ENCODE measurements around the gene CLASP1.

The CLASP1 gene

GRCh38 chr2:121343191-121343590 is 306.1 kb downstream of the CLASP1 start:
- ChIA-PET CTCF (interaction anchor here (1.7 to 2.8 kb wide), 2 partner anchors 10 to 13 kb away, joined by 5 to 18 read pairs; no protein-coding TSS in a partner anchor), POLR2A (interaction anchor here (0.5 kb wide), 1 partner anchor 1810 kb away, joined by 4 read pairs; no protein-coding TSS in a partner anchor)
- TF ChIP-seq CTCF (IDR thresholded peaks at IDR 0.05; ENCODE audit: insufficient read depth, low read length, missing control alignments), result no peak
- DNase-seq (ENCODE audit: low read depth, low spot score), result no peak
- no peak overlapping the region for H3K4me3 ChIP-seq (ENCODE audit: low read depth, low read length)

- ChIA-PET CTCF (interaction anchor here (2.8 kb wide), 1 partner anchor 14 kb away, joined by 18 read pairs; no protein-coding TSS in a partner anchor), POLR2A (interaction anchor here (0.5 kb wide), 1 partner anchor 1810 kb away, joined by 4 read pairs; no protein-coding TSS in a partner anchor)
- H3K4me3 ChIP-seq (ENCODE audit: low read depth, low read length), result no peak overlapping the region
- no peak for TF ChIP-seq CTCF (IDR thresholded peaks at IDR 0.05; ENCODE audit: insufficient read depth, low read length, missing control alignments)
- DNase-seq (ENCODE audit: low read depth, low spot score), result no peak
Measured at GRCh38 chr2:121342751-121343150, 306.5 kb downstream of the CLASP1 start.

- no peak for TF ChIP-seq CTCF (IDR thresholded peaks at IDR 0.05; ENCODE audit: insufficient read depth, low read length, missing control alignments)
- ChIA-PET CTCF (interaction anchor here (1.5 to 2.8 kb wide), 2 partner anchors 8 to 15 kb away, joined by 3 to 18 read pairs; no protein-coding TSS in a partner anchor), POLR2A (no interaction called here)
- DNase-seq (ENCODE audit: low read depth, low spot score), result no peak
- H3K4me3 ChIP-seq (ENCODE audit: low read depth, low read length), result no peak overlapping the region
Measured at GRCh38 chr2:121340926-121341325, 308.3 kb downstream of the CLASP1 start.

- no peak overlapping the region for H3K4me3 ChIP-seq (ENCODE audit: low read depth, low read length)
- ChIA-PET POLR2A (no interaction called here), CTCF (interaction anchor here (4.1 kb wide), 1 partner anchor 18 kb away, joined by 21 read pairs; no protein-coding TSS in a partner anchor)
- no peak for DNase-seq (ENCODE audit: low read depth, low spot score)
- no peak for TF ChIP-seq CTCF (IDR thresholded peaks at IDR 0.05; ENCODE audit: insufficient read depth, low read length, missing control alignments)
Measured at GRCh38 chr2:121338281-121338680, 311.0 kb downstream of the CLASP1 start.

- TF ChIP-seq CTCF (IDR thresholded peaks at IDR 0.05; ENCODE audit: insufficient read depth, low read length, missing control alignments), result no peak
- POLR2A ChIA-PET, result no interaction called here
- CTCF ChIA-PET, result interaction anchor here (1.4 to 4.1 kb wide), 2 partner anchors 16 to 20 kb away, joined by 5 to 21 read pairs; no protein-coding TSS in a partner anchor
- no peak overlapping the region for H3K4me3 ChIP-seq (ENCODE audit: low read depth, low read length)
- no peak for DNase-seq (ENCODE audit: low read depth, low spot score)
Measured at GRCh38 chr2:121336528-121337294, 312.6 kb downstream of the CLASP1 start.
